NT2/D1 (cell line): ENCODE data around the gene TPCN2.

Experiments used
- DNase-seq: peaks from one replicate; pipeline ENCODE4 v3.0.0-alpha.2; 2011; ENCODE audit warnings: low read depth, low spot score
- H3K27me3 ChIP-seq: 2 replicates; pipeline ENCODE4 v1.6.0; 2011; ENCODE audit warnings: mild to moderate bottlenecking; ENCODE audit not compliant: insufficient read length, insufficient read depth
- H3K36me3 ChIP-seq: 2 replicates; pipeline ENCODE4 v1.6.1; 2011; ENCODE audit warnings: mild to moderate bottlenecking, low read length, mixed read lengths; ENCODE audit not compliant: insufficient read depth, insufficient read length
- H3K4me1 ChIP-seq: 2 replicates; pipeline ENCODE4 v1.5.1; 2011; ENCODE audit not compliant: insufficient read depth, insufficient read length
- H3K4me3 ChIP-seq: 2 replicates; pipeline ENCODE4 v1.5.1; 2011; ENCODE audit warnings: low read depth; ENCODE audit not compliant: insufficient read length
- H3K9ac ChIP-seq: 2 replicates; pipeline ENCODE4 v1.6.0; 2011; ENCODE audit warnings: low read depth; ENCODE audit not compliant: insufficient read length
- H3K9me3 ChIP-seq: 2 replicates; pipeline ENCODE4 v1.5.1; 2011; ENCODE audit warnings: mild to moderate bottlenecking, low read length; ENCODE audit not compliant: insufficient read depth
- SUZ12 ChIP-seq: IDR thresholded peaks from 2 replicates; pipeline ENCODE4 v1.6.1; 2011; ENCODE audit not compliant: insufficient read length, insufficient read depth; ENCODE audit errors: extremely low read depth
- YY1 ChIP-seq: IDR thresholded peaks from 2 replicates; pipeline ENCODE4 v1.6.1; 2011; ENCODE audit not compliant: insufficient read length, insufficient read depth
- ZNF274 ChIP-seq: IDR thresholded peaks from 2 replicates; pipeline ENCODE4 v1.6.1; 2011; ENCODE audit warnings: mild to moderate bottlenecking, low read depth, low read length

The TPCN2 gene

GRCh38 chr11:69113646-69114340 lies 65.1 kb downstream of the TPCN2 start:
- Histone ChIP-seq H3K9me3 (no peaks in the 10 kb centered on the region), H3K9ac (no peak overlapping the region), H3K4me3 (no peak overlapping the region), H3K36me3 (no peaks in the 10 kb centered on the region), H3K4me1 (no peaks in the 10 kb centered on the region), H3K27me3 (no peaks in the 10 kb centered on the region)
- no peak for DNase-seq
- TF ChIP-seq YY1 (no peak), SUZ12 (no peak), ZNF274 (no peak)

- TF ChIP-seq ZNF274 (no peak), YY1 (no peak), SUZ12 (no peak)
- no peaks in the 10 kb centered on the region for H3K4me1 ChIP-seq
- H3K27me3 ChIP-seq: no peaks in the 10 kb centered on the region
These were observed 65.6 kb downstream of the TPCN2 start for GRCh38 chr11:69114362-69114761.

GRCh38 chr11:69114811-69115523 lies 66.2 kb downstream of the TPCN2 start:
- Histone ChIP-seq H3K36me3 (no peaks in the 10 kb centered on the region), H3K9ac (no peak overlapping the region), H3K27me3 (no peaks in the 10 kb centered on the region), H3K4me3 (no peak overlapping the region), H3K4me1 (no peaks in the 10 kb centered on the region), H3K9me3 (peaks cover 8% of the 10 kb centered on the region)
- TF ChIP-seq ZNF274: no peak
- no peak for TF ChIP-seq SUZ12
- no peak for TF ChIP-seq YY1
- DNase-seq: no peak

More at GRCh38 chr11:69114362-69114761, 65.6 kb downstream of the TPCN2 start:
- no peak for DNase-seq
- no peak overlapping the region for H3K9ac ChIP-seq
- H3K9me3 ChIP-seq: peaks cover 6% of the 10 kb centered on the region
- no peak overlapping the region for H3K4me3 ChIP-seq
- H3K36me3 ChIP-seq: no peaks in the 10 kb centered on the region

DNA sequence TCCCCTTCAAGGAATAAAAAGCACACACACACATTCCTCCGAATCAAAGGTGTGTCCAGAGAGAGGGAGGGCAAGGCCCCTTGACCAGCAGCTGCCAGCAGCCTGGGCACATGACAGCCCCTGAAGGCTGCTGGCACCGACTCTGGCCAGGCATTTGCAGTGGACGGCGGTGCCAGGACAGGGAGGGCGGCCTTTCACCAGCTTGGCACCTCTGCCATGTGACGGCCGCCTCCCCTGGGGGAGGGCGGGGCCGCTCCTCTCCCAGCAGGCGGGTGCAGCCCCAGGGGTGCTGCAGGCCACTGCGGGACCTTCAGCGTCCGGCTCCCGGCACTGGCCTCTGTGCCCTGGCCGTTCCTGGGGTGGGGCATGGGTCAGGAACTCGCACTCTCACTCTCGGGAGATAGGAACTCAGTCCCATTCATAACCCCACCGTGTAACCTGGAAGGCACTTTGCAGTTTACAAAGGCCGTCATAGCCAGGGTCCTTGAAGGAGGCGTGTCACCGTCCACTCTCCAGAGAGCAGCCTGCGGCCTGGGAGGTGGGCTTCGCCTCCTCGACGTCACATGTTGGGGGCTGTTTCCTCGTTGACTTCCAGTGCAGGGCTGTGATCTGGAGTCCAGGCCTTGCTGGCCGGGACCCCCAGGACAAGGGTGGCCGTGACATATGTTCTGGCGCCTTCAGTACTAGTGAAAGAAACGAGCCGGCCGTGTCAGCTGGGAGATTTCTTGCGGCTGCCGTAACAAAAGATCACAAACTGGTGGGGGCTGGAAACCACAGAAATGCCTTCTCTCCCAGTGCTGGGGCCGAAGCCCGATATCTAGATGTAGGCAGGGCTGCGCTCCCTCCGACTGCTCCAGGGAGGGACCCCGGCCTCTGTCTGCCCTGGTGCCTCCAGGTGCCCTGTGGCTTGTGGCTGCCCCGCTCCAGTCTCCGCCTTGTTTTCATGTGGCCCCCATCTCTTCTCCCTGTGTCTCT lies 67.1 kb downstream of the TPCN2 start:
- H3K4me1 ChIP-seq: peaks cover 2% of the 10 kb centered on the region
- peaks cover 8% of the 10 kb centered on the region for H3K9me3 ChIP-seq
- no peaks in the 10 kb centered on the region for H3K27me3 ChIP-seq

GRCh38 chr11:69116671-69117070 lies 67.9 kb downstream of the TPCN2 start:
- Histone ChIP-seq H3K36me3 (no peaks in the 10 kb centered on the region), H3K4me3 (no peak overlapping the region), H3K4me1 (peaks cover 3% of the 10 kb centered on the region), H3K9me3 (peaks cover 8% of the 10 kb centered on the region), H3K27me3 (no peaks in the 10 kb centered on the region), H3K9ac (no peak overlapping the region)
- no peak for TF ChIP-seq SUZ12
- no peak for TF ChIP-seq YY1
- TF ChIP-seq ZNF274: no peak
- DNase-seq: no peak

More for the DNA sequence above, 67.1 kb downstream of the TPCN2 start:
- TF ChIP-seq YY1 (no peak), SUZ12 (no peak), ZNF274 (no peak)
- no peak for DNase-seq
- Histone ChIP-seq H3K4me3 (no peak overlapping the region), H3K36me3 (no peaks in the 10 kb centered on the region), H3K9ac (no peak overlapping the region)

DNA sequence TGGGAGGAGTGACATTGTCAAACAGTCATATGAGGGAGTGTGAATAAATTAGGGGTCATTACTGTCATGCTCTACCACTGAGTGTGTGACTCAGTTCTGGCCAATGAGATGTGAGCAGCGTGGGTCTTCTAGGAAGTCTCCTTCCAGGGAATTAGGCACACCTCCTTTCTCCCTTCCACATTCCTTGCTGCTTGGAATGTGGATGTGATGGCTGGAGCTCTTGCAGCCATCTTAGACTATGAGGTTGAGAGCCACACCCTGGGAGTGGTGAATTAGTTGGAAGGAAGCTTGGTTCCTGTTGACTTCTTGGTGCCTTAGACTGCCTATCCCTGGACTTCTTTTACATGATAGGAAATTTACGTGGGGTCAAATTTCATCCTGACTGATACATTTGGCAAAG lies 70.5 kb downstream of the TPCN2 start:
- Histone ChIP-seq H3K9me3 (peaks cover 8% of the 10 kb centered on the region), H3K9ac (no peak overlapping the region), H3K4me1 (peaks cover 19% of the 10 kb centered on the region), H3K27me3 (no peaks in the 10 kb centered on the region), H3K36me3 (no peaks in the 10 kb centered on the region), H3K4me3 (no peak overlapping the region)
- no peak for DNase-seq
- no peak for TF ChIP-seq SUZ12
- TF ChIP-seq ZNF274: no peak
